GM20000 (cell line): Measurements from ENCODE around the gene CPVL.

Source experiments
- DNase-seq: peaks from one replicate; pipeline ENCODE4 v3.0.0; 2012; ENCODE audit warnings: low spot score
- TF ChIP-seq, protein P1 (sequence below): IDR thresholded peaks from 2 replicates; pipeline ENCODE4 v1.5.1; 2012; ENCODE audit warnings: mild to moderate bottlenecking, control low read depth; ENCODE audit errors: extremely low read depth, missing control alignments

Gene CPVL

DNA sequence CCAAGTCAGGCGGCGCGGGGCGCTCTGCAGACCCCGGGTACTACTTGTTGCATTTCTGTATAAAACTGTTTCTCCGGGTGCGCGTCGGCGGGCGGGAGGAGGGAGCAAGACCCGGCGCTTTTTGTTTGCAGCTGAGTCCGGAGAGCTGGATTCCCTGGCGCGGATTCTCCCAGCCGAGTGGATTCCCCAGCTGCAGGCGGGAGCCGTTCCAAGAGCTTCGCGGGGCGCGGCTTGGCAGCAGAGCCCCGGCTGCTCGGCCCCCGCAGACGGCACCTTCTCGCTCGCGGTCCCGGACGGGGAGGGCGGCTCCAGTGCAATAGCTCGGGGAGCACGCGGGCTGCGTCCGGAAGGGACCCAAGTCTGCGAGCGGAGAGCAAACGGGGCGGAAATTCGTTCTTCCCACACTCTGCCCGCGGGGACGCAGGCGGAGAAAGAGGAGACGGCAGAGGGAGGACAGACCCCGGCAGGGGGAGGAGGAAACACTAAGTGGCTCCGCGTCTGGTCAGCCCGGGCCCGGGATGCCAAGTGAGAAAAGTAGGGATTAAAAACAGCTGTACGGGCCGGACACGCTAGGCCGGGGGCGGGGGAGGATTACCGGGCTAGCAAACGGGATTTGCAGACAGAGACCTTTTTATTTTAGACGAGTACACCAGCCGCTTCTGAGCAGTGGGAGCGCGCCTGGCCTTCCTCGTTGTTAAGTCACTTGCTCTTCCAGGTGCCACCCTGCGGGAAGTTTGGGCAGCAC, 187.9 kb downstream of the CPVL start, which contains the start of gene TRIL:
Gene TRIL (minus strand): TSS at position 96 of the 745 bp plus-strand sequence. CDS start 284 bp downstream, outside the sequence.
- peak; percentile 23 for DNase-seq
- TF ChIP-seq, protein P1, sequence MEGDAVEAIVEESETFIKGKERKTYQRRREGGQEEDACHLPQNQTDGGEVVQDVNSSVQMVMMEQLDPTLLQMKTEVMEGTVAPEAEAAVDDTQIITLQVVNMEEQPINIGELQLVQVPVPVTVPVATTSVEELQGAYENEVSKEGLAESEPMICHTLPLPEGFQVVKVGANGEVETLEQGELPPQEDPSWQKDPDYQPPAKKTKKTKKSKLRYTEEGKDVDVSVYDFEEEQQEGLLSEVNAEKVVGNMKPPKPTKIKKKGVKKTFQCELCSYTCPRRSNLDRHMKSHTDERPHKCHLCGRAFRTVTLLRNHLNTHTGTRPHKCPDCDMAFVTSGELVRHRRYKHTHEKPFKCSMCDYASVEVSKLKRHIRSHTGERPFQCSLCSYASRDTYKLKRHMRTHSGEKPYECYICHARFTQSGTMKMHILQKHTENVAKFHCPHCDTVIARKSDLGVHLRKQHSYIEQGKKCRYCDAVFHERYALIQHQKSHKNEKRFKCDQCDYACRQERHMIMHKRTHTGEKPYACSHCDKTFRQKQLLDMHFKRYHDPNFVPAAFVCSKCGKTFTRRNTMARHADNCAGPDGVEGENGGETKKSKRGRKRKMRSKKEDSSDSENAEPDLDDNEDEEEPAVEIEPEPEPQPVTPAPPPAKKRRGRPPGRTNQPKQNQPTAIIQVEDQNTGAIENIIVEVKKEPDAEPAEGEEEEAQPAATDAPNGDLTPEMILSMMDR = no peak

DNA sequence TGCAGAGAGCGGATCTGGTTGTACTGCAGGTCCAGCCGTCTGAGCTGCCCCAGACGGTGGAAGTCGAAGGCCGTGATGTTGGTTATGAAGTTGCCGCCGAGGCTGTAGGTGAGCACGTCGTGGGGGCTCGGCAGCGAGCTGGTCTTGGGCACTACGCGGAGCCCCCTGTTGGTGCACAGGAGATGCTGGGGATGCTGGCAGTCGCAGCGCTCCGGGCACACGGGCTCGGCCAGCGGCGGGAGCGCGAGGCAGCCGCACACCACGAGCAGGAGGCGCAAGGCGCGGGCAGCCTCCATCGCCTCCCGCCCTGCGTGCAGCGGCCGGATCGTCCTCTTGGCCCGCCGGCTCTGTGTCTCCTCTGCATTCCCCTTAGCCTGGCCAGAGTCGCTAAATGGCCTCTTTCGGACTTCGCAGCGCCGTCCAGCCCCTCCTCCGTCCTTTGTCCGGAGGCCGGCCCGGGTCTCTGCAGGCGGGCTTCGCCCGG, 188.5 kb downstream of the CPVL start:
- DNase-seq = peak; percentile 30
- TF ChIP-seq, protein P1 = no peak

DNA sequence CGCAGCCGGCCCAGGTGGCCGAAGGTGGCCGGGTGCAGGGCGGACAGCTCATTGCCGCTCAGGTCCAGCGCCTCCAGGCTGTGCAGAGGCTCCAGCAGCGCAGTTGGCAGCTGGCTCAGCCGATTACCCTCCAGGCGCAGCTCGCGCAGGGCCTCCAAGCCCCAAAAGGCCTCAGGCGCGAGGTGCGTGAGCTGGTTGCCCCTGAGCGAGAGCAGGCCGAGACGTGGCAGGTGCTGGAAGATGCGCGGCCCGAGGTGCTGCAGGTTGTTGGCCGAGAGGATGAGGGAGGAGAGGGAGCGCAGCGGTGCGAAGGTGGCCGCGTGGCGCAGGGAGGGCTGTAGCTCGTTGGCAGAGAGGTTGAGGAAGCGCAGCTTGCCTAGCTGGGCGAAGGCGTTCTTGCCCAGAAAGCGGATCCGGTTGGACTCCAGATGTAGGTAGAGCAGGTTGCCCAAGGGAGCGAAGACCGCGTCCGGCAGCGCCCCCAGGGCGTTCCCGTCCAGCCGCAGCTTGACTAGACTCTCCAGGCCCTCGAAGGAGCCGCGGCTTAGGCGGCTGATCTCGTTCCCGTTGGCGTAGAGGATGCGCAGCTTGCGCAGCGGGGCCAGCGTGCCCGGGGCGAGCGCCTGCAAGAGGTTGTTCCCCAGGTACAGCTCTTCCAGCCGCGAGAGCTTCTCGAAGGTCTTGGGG, 189.1 kb downstream of the CPVL start:
- TF ChIP-seq, protein P1 = no peak
- peak; percentile 37 for DNase-seq

DNA sequence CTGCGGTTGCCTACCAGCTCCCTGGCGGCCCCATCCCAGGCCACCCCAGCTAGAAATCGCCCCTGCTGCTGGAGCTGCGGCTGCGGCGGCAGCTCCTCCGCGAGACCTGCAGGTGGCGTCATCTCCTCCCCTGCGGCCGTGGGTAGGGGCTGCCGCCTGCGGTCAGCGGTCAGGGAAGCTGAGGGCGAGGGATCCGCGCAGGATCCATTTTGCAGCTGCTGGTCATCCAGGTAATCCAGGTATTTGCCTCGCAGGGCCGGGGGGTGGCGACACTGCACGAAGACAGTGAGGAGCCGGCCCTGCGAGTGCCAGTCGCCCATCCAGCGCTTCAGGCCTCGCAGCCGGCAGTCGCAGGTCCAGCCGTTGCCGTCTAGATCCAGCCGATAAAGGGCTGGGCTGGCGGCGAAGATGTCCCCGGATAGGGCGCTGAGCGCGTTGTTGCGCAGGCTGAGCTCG, 189.7 kb downstream of the CPVL start:
- TF ChIP-seq, protein P1 = peak; percentile 3
- peak; percentile 74 for DNase-seq

DNA sequence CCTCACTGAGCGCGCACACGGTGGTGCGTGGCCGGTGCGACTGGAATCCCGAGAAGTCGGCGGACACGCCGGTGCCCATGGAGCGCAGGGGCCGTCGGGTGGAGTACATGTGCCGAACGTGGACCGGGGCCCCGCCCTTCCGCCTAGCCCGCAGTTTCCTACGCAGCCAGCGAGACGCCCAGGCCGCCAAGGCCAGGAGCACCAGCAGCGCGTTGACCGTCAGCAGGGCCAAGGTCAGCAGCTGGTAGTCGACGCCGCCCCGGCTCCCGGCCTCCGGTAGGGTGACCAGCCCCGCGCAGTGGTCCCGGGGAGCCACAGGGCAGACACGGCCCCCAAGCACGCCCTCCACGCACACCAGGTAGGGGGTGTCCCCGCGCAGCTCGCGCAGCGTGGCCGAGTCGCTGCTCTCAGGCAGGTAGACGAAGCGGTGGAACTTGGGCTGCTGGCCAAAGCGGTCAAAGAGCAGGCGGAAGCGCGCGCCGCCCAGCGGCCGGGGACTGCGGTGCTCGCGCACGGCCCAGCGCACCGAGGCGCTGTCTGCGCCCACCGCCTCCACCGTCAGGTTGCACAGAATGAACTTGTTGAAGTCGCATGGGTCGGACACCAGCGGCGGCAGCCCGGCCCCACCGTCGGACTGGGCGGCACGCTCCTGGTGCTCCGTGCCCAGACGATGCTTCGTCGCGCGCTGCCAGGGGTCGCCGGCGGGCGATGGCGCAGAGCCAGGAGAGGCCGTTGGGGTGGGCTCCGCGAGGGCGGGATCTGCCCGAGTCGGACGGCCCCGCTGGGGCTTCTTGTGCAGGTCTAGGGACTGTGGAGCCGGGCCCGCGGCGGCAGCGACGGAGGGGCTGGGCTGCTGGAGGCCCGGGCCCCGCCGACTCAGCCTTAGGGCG, 190.4 kb downstream of the CPVL start:
- TF ChIP-seq, protein P1 = peak; percentile 31
- DNase-seq = peak; percentile 68

DNA sequence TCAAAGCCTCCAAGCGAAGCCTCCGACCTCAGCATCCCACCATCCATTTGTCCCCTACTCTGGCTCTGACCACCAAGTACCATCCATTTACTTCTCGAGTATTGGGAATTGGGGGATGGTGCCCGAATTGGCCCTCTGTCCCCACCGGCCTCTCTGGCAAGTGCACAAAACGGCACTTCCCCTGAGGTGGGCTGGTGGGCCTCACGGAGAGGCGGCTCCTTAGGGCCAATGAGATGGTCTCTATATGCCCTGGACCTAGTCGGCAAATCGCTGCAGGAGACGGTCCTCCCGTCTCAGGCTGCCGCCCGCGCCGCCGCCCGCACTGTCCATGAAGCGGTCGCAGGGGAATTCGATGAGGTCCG, 191.0 kb downstream of the CPVL start:
- DNase-seq = peak; percentile 22
- TF ChIP-seq, protein P1 = no peak
